HepG2 (cell line): ENCODE results near the gene LNPK. TPM values are rescaled to one million over a fixed set of nuclear protein-coding genes. Genes with fewer than 3 reads are reported as not detected.

Source experiments
- CAMTA2 ChIP-seq: sonication (generic); formaldehyde crosslinking; IDR thresholded peaks from 2 replicates; pipeline ENCODE4 v1.4.0; 2020; ENCODE audit warnings: mild to moderate bottlenecking, missing genetic modification reagents, borderline replicate concordance
- EEA1 ChIP-seq: sonication (generic); formaldehyde crosslinking; IDR thresholded peaks from 2 replicates; pipeline ENCODE4 v1.5.1; 2020; ENCODE audit warnings: mild to moderate bottlenecking, missing genetic modification reagents, borderline replicate concordance
- HDAC6 ChIP-seq: fragments of 200-600 bp; sonication (generic); IDR thresholded peaks from 2 replicates; pipeline ENCODE4 v1.7.0; 2017; ENCODE audit warnings: mild to moderate bottlenecking, antibody characterized with exemption, low read length, low read depth
- HHEX ChIP-seq: IDR thresholded peaks from 2 replicates; pipeline ENCODE4 v1.6.1; 2016; ENCODE audit warnings: control low read depth
- HNF1B ChIP-seq: sonication (generic); formaldehyde crosslinking; IDR thresholded peaks from 2 replicates; pipeline ENCODE4 v1.5.1; 2020; ENCODE audit warnings: mild to moderate bottlenecking, moderate library complexity, missing genetic modification reagents
- HOXA5 ChIP-seq: sonication (generic); formaldehyde crosslinking; IDR thresholded peaks from 2 replicates; pipeline ENCODE4 v1.4.0; 2020; ENCODE audit warnings: missing genetic modification reagents
- IRF1 ChIP-seq: sonication (generic); formaldehyde crosslinking; IDR thresholded peaks from 2 replicates; pipeline ENCODE4 v1.4.0; 2020; ENCODE audit warnings: low read depth, mild to moderate bottlenecking, missing genetic modification reagents
- KDM1A ChIP-seq: IDR thresholded peaks from 2 replicates; pipeline ENCODE4 v1.6.1; 2016; ENCODE audit warnings: missing compliant biosample characterization
- KMT2B ChIP-seq: IDR thresholded peaks from 2 replicates; pipeline ENCODE4 v1.6.1; 2016; ENCODE audit warnings: missing genetic modification reagents, missing compliant biosample characterization
- MATR3 ChIP-seq: sonication (generic); formaldehyde crosslinking; IDR thresholded peaks from 2 replicates; pipeline ENCODE4 v1.4.0; 2020; ENCODE audit warnings: missing genetic modification reagents
- MEIS1 ChIP-seq: sonication (generic); formaldehyde crosslinking; IDR thresholded peaks from 2 replicates; pipeline ENCODE4 v1.9.0; 2021; ENCODE audit warnings: mild to moderate bottlenecking, missing genetic modification reagents, moderate library complexity, borderline replicate concordance
- NKX3-1 ChIP-seq: sonication (generic); formaldehyde crosslinking; IDR thresholded peaks from 2 replicates; pipeline ENCODE4 v1.5.0; 2020; ENCODE audit warnings: missing genetic modification reagents
- PCBP2 ChIP-seq: fragments of 200-400 bp; formaldehyde crosslinking; optimal IDR thresholded peaks from 2 replicates; pipeline ENCODE3; 2018; ENCODE audit warnings: low read length, low read depth; ENCODE audit not compliant: poor library complexity, severe bottlenecking
- PLRG1 ChIP-seq: fragments of 450-650 bp; conservative IDR thresholded peaks from 2 replicates; pipeline ENCODE4 v1.6.1; 2016
- RELA ChIP-seq: sonication (generic); formaldehyde crosslinking; IDR thresholded peaks from 2 replicates; pipeline ENCODE4 v1.4.0; 2020; ENCODE audit warnings: missing genetic modification reagents
- YEATS4 ChIP-seq: sonication (generic); formaldehyde crosslinking; IDR thresholded peaks from 2 replicates; pipeline ENCODE4 v1.4.0; 2020; ENCODE audit warnings: missing genetic modification reagents, borderline replicate concordance
- ZC3H4 ChIP-seq: sonication (generic); formaldehyde crosslinking; IDR thresholded peaks from 2 replicates; pipeline ENCODE4 v1.4.0; 2020; ENCODE audit warnings: missing genetic modification reagents, borderline replicate concordance
- ZFY ChIP-seq: sonication (generic); formaldehyde crosslinking; IDR thresholded peaks from 2 replicates; pipeline ENCODE4 v1.4.0; 2020; ENCODE audit warnings: missing genetic modification reagents
- ZNF766 ChIP-seq: sonication (generic); formaldehyde crosslinking; IDR thresholded peaks from 2 replicates; pipeline ENCODE4 v1.5.0; 2020; ENCODE audit warnings: missing genetic modification reagents, borderline replicate concordance
- ZNF879 ChIP-seq: sonication (generic); formaldehyde crosslinking; IDR thresholded peaks from 2 replicates; pipeline ENCODE4 v1.8.1; 2023; ENCODE audit warnings: missing genetic modification reagents
- polyA plus RNA-seq, 8 experiments: library from polyadenylated mRNA; depleted of rRNA in 3 of 8; stranded (reverse) in 7 of 8; unstranded in 1 of 8; fragments of >200 nt; fragmentation: Illumina TruSeq in 4 of 8; extraction: Trizol in 4 of 8; gene quantifications; 2 replicates each; pipeline versions ENCODE4 v1.2.1 to v1.2.3, GENCODE V29; 2011 to 2016; ENCODE audit warnings: low read depth in 4 of 8, missing spikeins in 1 of 8, mixed read lengths in 1 of 8; ENCODE audit not compliant: insufficient read depth in 1 of 8
- total RNA-seq, 5 experiments: library from RNA; depleted of rRNA; stranded (reverse); fragments of >200 nt; fragmentation: Illumina TruSeq; extraction: Trizol; gene quantifications; 2 replicates each; pipeline ENCODE4 v1.2.3, GENCODE V29; 2016; ENCODE audit warnings: low read depth in 1 of 5
- TF ChIP-seq, protein P1 (sequence below): IDR thresholded peaks from 2 replicates; pipeline ENCODE4 v1.6.1; 2016
- TF ChIP-seq, protein P2 (sequence below): sonication (generic); formaldehyde crosslinking; IDR thresholded peaks from 2 replicates; pipeline ENCODE4 v1.8.1; 2023; ENCODE audit warnings: missing genetic modification reagents, mild to moderate bottlenecking, borderline replicate concordance
- TF ChIP-seq, protein P3 (sequence below): IDR thresholded peaks from 2 replicates; pipeline ENCODE4 v1.6.1; 2012; ENCODE audit warnings: inconsistent platforms
- TF ChIP-seq, protein P4 (sequence below): sonication (generic); formaldehyde crosslinking; IDR thresholded peaks from 2 replicates; pipeline ENCODE4 v1.4.0; 2020; ENCODE audit warnings: missing genetic modification reagents

The LNPK gene
- total and polyA plus RNA-seq, 2 of the 13 experiments (the other 11 are each of a cell fraction or from before 2014, with no cell fraction given) = 25.4 to 26.1 TPM

DNA sequence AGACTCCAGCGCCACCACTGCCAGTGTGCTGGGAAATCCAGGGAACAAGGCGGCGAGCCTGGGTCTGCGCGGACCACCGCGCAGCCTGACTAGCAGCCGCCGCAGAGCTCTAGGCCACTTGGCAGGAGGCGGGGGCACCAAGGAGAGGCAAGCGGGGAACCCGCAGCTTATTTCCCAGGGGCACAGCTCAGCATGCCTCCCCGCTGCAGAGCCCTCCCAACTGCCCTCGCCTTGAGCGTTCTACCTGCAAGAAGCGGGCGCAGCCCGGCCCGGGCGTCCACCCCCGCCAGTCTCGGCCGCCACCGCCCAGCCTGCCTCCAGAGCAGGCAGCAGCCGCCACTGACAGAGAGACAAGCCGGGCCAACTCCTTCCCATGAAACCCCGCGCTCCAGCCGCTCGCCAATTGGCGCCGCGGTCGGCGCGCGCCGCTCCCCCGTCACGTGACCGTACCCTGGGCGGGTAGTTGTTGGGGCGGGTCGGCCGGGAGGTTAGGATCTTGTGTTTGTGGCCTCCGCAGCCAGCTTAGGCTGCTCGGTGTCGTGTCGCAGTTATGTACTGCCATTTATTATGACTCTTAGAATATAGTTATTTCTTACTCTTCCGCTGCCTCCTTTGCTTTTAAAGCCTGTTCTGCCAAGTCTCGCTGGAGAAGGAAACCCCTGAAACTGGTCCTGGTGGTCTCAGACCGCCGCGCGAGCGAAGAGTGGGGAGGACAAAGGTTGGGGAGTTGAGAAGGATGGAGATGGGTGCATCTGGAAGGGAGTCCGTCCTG, at the start of gene LNPK (continued):
- TF ChIP-seq, protein P1, sequence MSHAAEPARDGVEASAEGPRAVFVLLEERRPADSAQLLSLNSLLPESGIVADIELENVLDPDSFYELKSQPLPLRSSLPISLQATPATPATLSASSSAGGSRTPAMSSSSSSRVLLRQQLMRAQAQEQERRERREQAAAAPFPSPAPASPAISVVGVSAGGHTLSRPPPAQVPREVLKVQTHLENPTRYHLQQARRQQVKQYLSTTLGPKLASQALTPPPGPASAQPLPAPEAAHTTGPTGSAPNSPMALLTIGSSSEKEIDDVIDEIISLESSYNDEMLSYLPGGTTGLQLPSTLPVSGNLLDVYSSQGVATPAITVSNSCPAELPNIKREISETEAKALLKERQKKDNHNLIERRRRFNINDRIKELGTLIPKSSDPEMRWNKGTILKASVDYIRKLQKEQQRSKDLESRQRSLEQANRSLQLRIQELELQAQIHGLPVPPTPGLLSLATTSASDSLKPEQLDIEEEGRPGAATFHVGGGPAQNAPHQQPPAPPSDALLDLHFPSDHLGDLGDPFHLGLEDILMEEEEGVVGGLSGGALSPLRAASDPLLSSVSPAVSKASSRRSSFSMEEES = peak; percentile 93
- TF ChIP-seq, protein P2, sequence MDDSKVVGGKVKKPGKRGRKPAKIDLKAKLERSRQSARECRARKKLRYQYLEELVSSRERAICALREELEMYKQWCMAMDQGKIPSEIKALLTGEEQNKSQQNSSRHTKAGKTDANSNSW = peak; percentile 41; the same call in 1 of the 2 replicates
- TF ChIP-seq CAMTA2 (CRISPR knock-in tag) (0 out of 2 replicates have a peak, but pooled peaks have one; percentile 79), ZNF766 (peak; percentile 29; the same call in 1 of the 2 replicates), HOXA5 (CRISPR knock-in tag) (peak; percentile 83), ZNF879 (CRISPR knock-in tag) (peak; percentile 90; the same call in 1 of the 2 replicates), IRF1 (CRISPR knock-in tag) (peak; percentile 11; the same call in 1 of the 2 replicates), ZFY (CRISPR knock-in tag) (peak; percentile 91), YEATS4 (peak; percentile 86), MATR3 (no peak), PCBP2 (no peak), KMT2B (CRISPR knock-in tag) (peak; percentile 93), HDAC6 (no peak), RELA (CRISPR knock-in tag) (no peak; the same call in 1 of the 2 replicates), HHEX (no peak), MEIS1 (CRISPR knock-in tag) (no peak; the same call in 1 of the 2 replicates), EEA1 (peak; percentile 67; the same call in 1 of the 2 replicates), HNF1B (CRISPR knock-in tag) (peak; percentile 70; the same call in 1 of the 2 replicates), ZC3H4 (CRISPR knock-in tag) (no peak), NKX3-1 (CRISPR knock-in tag) (no peak; the same call in 1 of the 2 replicates), PLRG1 (no peak), KDM1A (no peak)
- TF ChIP-seq, protein P3, sequence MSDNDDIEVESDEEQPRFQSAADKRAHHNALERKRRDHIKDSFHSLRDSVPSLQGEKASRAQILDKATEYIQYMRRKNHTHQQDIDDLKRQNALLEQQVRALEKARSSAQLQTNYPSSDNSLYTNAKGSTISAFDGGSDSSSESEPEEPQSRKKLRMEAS = peak; percentile 91
- TF ChIP-seq, protein P4, sequence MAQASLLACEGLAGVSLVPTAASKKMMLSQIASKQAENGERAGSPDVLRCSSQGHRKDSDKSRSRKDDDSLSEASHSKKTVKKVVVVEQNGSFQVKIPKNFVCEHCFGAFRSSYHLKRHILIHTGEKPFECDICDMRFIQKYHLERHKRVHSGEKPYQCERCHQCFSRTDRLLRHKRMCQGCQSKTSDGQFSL (CRISPR knock-in tag) = no peak
